Omental fat pad (tissue), 4 donors: ENCODE measurements around the gene SSH2. TPM values are rescaled to one million over a fixed set of nuclear protein-coding genes. Genes with fewer than 3 reads are reported as not detected.
"Not testable (repeated sequence)": the region's sequence is repeated elsewhere in the genome, so short reads cannot be mapped to it uniquely, and the experiment has no call there.

Experiments used
- ATAC-seq: fragments of 150-250 bp; one replicate; pipeline ENCODE4 v1.9.1; 2016; ENCODE audit warnings: mild to moderate bottlenecking, moderate library complexity; ENCODE audit not compliant: low FRiP score
- DNase-seq: peaks from one replicate; pipeline ENCODE4 v3.0.0-alpha.2; 2019; ENCODE audit warnings: low spot score
- CTCF ChIP-seq, 3 donors: fragments of 450-650 bp; IDR thresholded peaks; one replicate each; pipeline ENCODE4 v1.5.1; 2016 to 2017; ENCODE audit warnings: antibody characterized with exemption in 3 of 3, mild to moderate bottlenecking in 3 of 3, moderate library complexity in 2 of 3
- total RNA-seq, 4 donors: library from RNA; depleted of rRNA; stranded (reverse); fragments of >200 nt; gene quantifications; one replicate each; pipeline ENCODE4 v1.1.0, GENCODE V29; 2016

The SSH2 gene
- total RNA-seq, 4 donors from 2014 or later, result 25.1 to 88.0 (median 35.8) TPM

DNA sequence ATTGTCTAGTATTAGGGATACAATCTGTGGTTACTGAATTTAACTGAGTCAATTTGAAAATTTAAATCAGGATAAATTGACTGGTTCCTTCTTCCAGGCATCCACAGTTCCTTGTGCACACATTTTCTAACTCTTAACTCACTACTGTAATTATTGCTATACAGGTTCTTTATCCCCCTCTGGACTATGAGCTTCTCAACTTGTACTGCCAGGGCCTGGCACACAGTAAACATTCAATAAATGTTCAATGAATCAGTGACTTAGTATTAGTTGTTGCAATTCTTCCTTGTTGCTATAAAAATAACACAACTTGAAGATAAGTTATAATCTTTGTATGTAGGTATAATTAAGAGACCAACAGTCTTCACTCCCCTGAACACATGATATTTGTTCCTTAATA, 67.9 kb downstream of the SSH2 start:
- ATAC-seq (no peak), DNase-seq (no peak)
- TF ChIP-seq CTCF (IDR thresholded peaks at IDR 0.05), result no peak

GRCh38 chr17:29859445-29859844, 70.6 kb downstream of the SSH2 start:
- ATAC-seq, DNase-seq: not testable (repeated sequence)

GRCh38 chr17:29857823-29858222, 72.2 kb downstream of the SSH2 start:
- TF ChIP-seq CTCF (IDR thresholded peaks at IDR 0.05), result no peak
- DNase-seq, result no peak
- no peak for ATAC-seq

GRCh38 chr17:29857105-29857504, 72.9 kb downstream of the SSH2 start:
- not testable (repeated sequence) for DNase-seq, ATAC-seq

- ATAC-seq, result no peak
- TF ChIP-seq CTCF (IDR thresholded peaks at IDR 0.05), result no peak
- DNase-seq, result no peak
Measured at GRCh38 chr17:29855686-29856085, 74.3 kb downstream of the SSH2 start.

DNA sequence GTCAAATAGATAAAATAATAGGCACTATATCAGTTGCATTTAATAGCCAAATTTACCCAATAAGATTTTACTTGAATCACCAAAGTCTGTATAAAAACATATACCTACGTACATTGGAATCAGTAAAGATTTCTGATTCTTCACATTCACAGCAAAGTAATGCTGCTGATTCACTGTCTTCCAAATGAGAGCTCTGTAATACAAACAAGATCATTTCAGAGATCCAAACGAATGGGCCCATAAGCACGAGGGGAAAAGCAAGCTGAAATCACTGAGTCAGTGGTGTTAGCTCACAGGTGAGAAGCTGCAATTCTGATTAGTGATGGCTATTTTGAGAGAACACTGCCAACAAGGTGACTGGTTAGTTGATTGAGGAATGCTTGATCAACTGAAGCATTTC, 81.3 kb downstream of the SSH2 start:
- ATAC-seq, result no peak
- DNase-seq, result no peak
- no peak for TF ChIP-seq CTCF (IDR thresholded peaks at IDR 0.05)

GRCh38 chr17:29847527-29848400, 82.3 kb downstream of the SSH2 start:
- TF ChIP-seq CTCF (IDR thresholded peaks at IDR 0.05), result no peak
- DNase-seq (no peak), ATAC-seq (no peak)

DNA sequence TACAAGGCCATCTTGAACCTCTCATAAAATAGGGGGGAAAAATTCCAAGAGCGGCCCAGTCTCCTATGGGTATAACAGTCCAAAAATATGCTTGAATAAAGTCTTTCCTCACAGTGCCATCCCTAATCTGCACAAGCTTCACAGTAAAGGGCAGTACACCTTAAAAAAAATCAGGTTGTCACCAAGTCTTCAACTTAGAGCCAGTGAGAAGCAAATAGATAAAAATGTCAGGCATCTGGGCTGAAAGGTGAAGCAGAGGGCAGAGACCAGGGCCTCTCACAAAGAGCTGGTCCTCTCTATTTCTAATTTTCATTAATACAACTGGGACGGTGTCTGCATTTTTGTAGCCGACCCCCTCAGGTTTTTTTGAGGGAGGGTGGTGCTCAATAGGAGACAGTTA, 82.9 kb downstream of the SSH2 start:
- TF ChIP-seq CTCF (IDR thresholded peaks at IDR 0.05), result no peak
- no peak for ATAC-seq

More for the DNA sequence above, 82.9 kb downstream of the SSH2 start:
- no peak for DNase-seq
